ENCODE data around the gene RNASET2.

- TF ChIP-seq BCLAF1 (IDR thresholded peaks at IDR 0.05) (no peak), ATF3 (CRISPR knock-in tag; IDR thresholded peaks at IDR 0.05) (no peak), TEF (CRISPR knock-in tag; IDR thresholded peaks at IDR 0.05) (no peak)
Observed at GRCh38 chr6:166910601-166911000, 45.7 kb downstream of the RNASET2 start.

All from HepG2 (cell line).